AG10803 (cell line): ENCODE measurements around the gene GAPVD1.

Source experiments
- DNase-seq: peaks from one replicate; pipeline ENCODE4 v3.0.0; 2010; ENCODE audit warnings: low read depth
- H3K4me3 ChIP-seq: 2 replicates; pipeline ENCODE4 v1.5.1; 2011; ENCODE audit warnings: mild to moderate bottlenecking, low read length, control low read depth
- CTCF ChIP-seq: conservative IDR thresholded peaks from 2 replicates; pipeline ENCODE4 v1.5.1; 2011; ENCODE audit warnings: mild to moderate bottlenecking, low read length, control low read depth, inconsistent platforms

Gene GAPVD1

GRCh38 chr9:125323615-125324014, 62.0 kb downstream of the GAPVD1 start:
- H3K4me3 ChIP-seq, result no peak overlapping the region
- no peak for DNase-seq
- no peak for TF ChIP-seq CTCF

GRCh38 chr9:125325826-125326225, 64.2 kb downstream of the GAPVD1 start:
- DNase-seq, result no peak
- no peak overlapping the region for H3K4me3 ChIP-seq
- TF ChIP-seq CTCF, result no peak

- no peak overlapping the region for H3K4me3 ChIP-seq
- no peak for DNase-seq
- no peak for TF ChIP-seq CTCF
Observed at GRCh38 chr9:125329978-125330377, 68.4 kb downstream of the GAPVD1 start.

GRCh38 chr9:125330587-125330986, 69.0 kb downstream of the GAPVD1 start:
- DNase-seq, result no peak

GRCh38 chr9:125332527-125332926, 70.9 kb downstream of the GAPVD1 start:
- DNase-seq, result no peak
- TF ChIP-seq CTCF, result no peak
- H3K4me3 ChIP-seq, result no peak overlapping the region

More at GRCh38 chr9:125330587-125330986, 69.0 kb downstream of the GAPVD1 start:
- no peak for TF ChIP-seq CTCF
- no peak overlapping the region for H3K4me3 ChIP-seq

GRCh38 chr9:125337236-125337635, 75.6 kb downstream of the GAPVD1 start:
- no peak for TF ChIP-seq CTCF
- DNase-seq, result no peak
- no peak overlapping the region for H3K4me3 ChIP-seq

- no peak for TF ChIP-seq CTCF
- no peak overlapping the region for H3K4me3 ChIP-seq
- DNase-seq, result no peak
Observed at GRCh38 chr9:125338929-125339328, 77.3 kb downstream of the GAPVD1 start.
